ENCODE data around the gene ELMOD2. TPM values are rescaled to one million over a fixed set of nuclear protein-coding genes. Genes with fewer than 3 reads are reported as not detected.

ELMOD2 gene
- total RNA-seq, 2 donors from 2014 or later, result 13.1 to 18.6 TPM

Other genes starting within 250 kb of the ELMOD2 start
- gene SCOC, start 150.5 kb upstream of the ELMOD2 start, total RNA-seq, result 10 to 100 TPM; 22.0 to 29.5 TPM
- under 1 TPM in 1 of 2 donors, not detected in 1; 0.26 TPM for gene CLGN, start 96.5 kb upstream of the ELMOD2 start, total RNA-seq
- not detected for gene MGAT4D, start 25.9 kb upstream of the ELMOD2 start, total RNA-seq
- gene UCP1, start 44.8 kb downstream of the ELMOD2 start, total RNA-seq, result not detected
- under 1 TPM; 0.05 to 0.33 TPM for gene TBC1D9, start 232.2 kb downstream of the ELMOD2 start, total RNA-seq

All from natural killer cell treated with Interleukin-12 subunit alpha and Interleukin-12 subunit beta and Interleukin-15 and Interleukin-18, amount 100 ng/mL, for 72 hours (primary cell).